ENCODE results near the gene NFIX. TPM values are rescaled to one million over a fixed set of nuclear protein-coding genes. Genes with fewer than 3 reads are reported as not detected.

Gene NFIX
- total and polyA plus RNA-seq, 9 of the 15 experiments (the other 6 are each of a cell fraction or from before 2014, with no cell fraction given), result 0.28 to 26.8 (median 5.4) TPM

DNA sequence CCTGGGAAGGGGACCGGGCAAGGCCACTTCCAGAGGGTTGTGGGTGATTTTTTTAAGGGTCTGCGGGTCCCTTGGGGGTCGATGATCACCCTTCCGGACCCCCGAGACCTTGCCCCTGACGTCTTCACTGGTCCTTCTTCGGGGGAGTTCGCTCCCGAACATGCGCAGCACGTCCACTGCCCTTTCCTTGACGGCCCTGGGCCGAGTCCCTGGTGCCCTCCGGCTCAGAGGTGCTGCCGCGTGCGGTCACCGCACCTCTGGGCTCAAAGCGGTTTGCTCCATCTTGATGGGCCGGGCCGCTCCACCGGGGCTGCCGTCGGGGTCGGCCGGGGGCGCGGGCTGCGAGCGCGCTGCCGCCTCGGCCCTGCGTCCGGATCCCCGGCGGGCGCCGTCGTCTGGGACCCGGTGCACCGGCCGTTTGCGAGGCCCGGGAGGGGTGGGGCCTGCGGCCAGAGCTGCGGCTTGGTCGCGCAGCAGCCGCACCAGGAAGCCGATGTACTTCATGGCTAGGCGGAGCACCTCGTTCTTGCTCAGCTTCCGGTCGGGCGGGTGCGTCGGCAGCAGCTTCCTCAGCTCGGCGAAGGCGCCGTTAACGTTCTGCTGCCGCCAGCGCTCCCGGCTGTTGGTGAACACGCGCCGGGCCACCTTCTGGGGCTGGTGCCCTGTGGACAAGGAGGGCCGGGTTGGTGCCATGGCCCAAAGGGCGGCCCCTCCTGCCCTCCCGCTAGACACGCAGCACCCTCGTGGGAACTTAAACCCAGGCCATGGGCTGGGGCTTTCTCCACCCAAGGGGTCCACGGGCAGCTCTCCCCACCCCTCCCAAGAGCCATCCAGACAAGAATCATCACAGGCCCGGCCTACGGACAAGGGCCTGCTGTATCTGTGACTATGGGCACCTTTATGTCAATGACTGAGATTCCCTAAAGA lies 104.1 kb downstream of the NFIX start:
- peak; percentile 73 for FAIRE-seq
- in situ Hi-C loops (cut with MboI), result no loop called here
- no peaks in the 10 kb centered on the region for H3K9me3 ChIP-seq (replicated peaks; ENCODE audit: control insufficient read depth, insufficient read depth, low read depth, low read length)
- no TSS peak for BruUV-seq (replicated peaks)
- H3K27me3 ChIP-seq (ENCODE audit: control insufficient read depth in 2 of 2, insufficient read depth in 2 of 2, low read length in 2 of 2), result no peaks in the 10 kb centered on the region
- ChIA-PET CTCF (ENCODE audit: low intra/inter-chr PET ratio) (interaction anchor here (0.8 kb wide), 1 partner anchor 162 kb away, joined by 3 read pairs; no protein-coding TSS in a partner anchor), POLR2A (interaction anchor here (0.6 to 3.1 kb wide), 7 partner anchors 9 to 122 kb away, joined by 4 to 16 read pairs (median 4); no protein-coding TSS in a partner anchor)
- peak overlapping the region; percentile 99 for H3K4me2 ChIP-seq (ENCODE audit: insufficient read depth, low read length)
- H3K36me3 ChIP-seq (ENCODE audit: control insufficient read depth, insufficient read depth, low read length), result peaks cover 39% of the 10 kb centered on the region
- no peaks in the 10 kb centered on the region for H4K20me1 ChIP-seq (replicated peaks; ENCODE audit: control insufficient read depth, insufficient read depth, low read length)
- peak overlapping the region; percentile 98 for H3K4me3 ChIP-seq
- peaks cover 42 to 82% of the 10 kb centered on the region in 2 experiments for H3K4me1 ChIP-seq (replicated peaks in 1 of 2; ENCODE audit: control insufficient read depth in 2 of 2, insufficient read depth in 2 of 2, low read length in 2 of 2)
- WGBS (ENCODE audit: insufficient coverage, low coverage, missing lambda C conversion rate), result 2% methylated on average over 71 of the region's 77 CpGs
- H3K9me1 ChIP-seq (ENCODE audit: control insufficient read depth, insufficient read depth, low read length), result no peaks in the 10 kb centered on the region
- intact Hi-C loops (cut with micrococcal nuclease), result no loop called here
- peak overlapping the region; percentile 98 for H3K27ac ChIP-seq (ENCODE audit: extremely low read depth, low read depth, low read length)
- H3K79me2 ChIP-seq (ENCODE audit: control insufficient read depth, insufficient read depth, low read length), result peaks cover 59% of the 10 kb centered on the region
- H3K9ac ChIP-seq (ENCODE audit: insufficient read depth in 1 of 2, low read depth in 2 of 2, low read length in 2 of 2), result peak overlapping the region; percentile 74 to 95
- peak; percentile 10 for ATAC-seq
- H2AFZ ChIP-seq (ENCODE audit: low read depth, low read length), result no peak overlapping the region
- peak; percentile 45 to 88 (median 60) for DNase-seq (ENCODE audit: extremely low read depth in 1 of 4, low spot score in 3 of 4)
- TF ChIP-seq FOXK1 (CRISPR knock-in tag; IDR thresholded peaks at IDR 0.05; ENCODE audit: borderline replicate concordance), result peak; percentile 53; the same call in 1 of the 2 replicates
- TF ChIP-seq GATAD2B (IDR thresholded peaks at IDR 0.05; ENCODE audit: borderline replicate concordance), result peak; percentile 80
- peak; percentile 55 for TF ChIP-seq HCFC1 (IDR thresholded peaks at IDR 0.05; ENCODE audit: low read depth, low read length)
- TF ChIP-seq, protein P1, sequence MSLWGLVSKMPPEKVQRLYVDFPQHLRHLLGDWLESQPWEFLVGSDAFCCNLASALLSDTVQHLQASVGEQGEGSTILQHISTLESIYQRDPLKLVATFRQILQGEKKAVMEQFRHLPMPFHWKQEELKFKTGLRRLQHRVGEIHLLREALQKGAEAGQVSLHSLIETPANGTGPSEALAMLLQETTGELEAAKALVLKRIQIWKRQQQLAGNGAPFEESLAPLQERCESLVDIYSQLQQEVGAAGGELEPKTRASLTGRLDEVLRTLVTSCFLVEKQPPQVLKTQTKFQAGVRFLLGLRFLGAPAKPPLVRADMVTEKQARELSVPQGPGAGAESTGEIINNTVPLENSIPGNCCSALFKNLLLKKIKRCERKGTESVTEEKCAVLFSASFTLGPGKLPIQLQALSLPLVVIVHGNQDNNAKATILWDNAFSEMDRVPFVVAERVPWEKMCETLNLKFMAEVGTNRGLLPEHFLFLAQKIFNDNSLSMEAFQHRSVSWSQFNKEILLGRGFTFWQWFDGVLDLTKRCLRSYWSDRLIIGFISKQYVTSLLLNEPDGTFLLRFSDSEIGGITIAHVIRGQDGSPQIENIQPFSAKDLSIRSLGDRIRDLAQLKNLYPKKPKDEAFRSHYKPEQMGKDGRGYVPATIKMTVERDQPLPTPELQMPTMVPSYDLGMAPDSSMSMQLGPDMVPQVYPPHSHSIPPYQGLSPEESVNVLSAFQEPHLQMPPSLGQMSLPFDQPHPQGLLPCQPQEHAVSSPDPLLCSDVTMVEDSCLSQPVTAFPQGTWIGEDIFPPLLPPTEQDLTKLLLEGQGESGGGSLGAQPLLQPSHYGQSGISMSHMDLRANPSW (CRISPR knock-in tag; IDR thresholded peaks at IDR 0.05), result no peak
- peak; percentile 50; the same call in 1 of the 2 replicates for TF ChIP-seq EP400 (IDR thresholded peaks at IDR 0.05)
- TF ChIP-seq EZH2 (IDR thresholded peaks at IDR 0.05; ENCODE audit: borderline replicate concordance, low read depth, low read length), result no peak
- peak; percentile 56; the same call in 1 of the 2 replicates for TF ChIP-seq MECOM (CRISPR knock-in tag; IDR thresholded peaks at IDR 0.05)
- TF ChIP-seq ZNF583 (CRISPR knock-in tag; IDR thresholded peaks at IDR 0.05), result peak; percentile 31; the same call in 1 of the 2 replicates
- TF ChIP-seq, protein P2, sequence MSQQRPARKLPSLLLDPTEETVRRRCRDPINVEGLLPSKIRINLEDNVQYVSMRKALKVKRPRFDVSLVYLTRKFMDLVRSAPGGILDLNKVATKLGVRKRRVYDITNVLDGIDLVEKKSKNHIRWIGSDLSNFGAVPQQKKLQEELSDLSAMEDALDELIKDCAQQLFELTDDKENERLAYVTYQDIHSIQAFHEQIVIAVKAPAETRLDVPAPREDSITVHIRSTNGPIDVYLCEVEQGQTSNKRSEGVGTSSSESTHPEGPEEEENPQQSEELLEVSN (IDR thresholded peaks at IDR 0.05; ENCODE audit: borderline replicate concordance in 1 of 2, extremely low read depth in 1 of 2, insufficient read depth in 1 of 2, insufficient read length in 1 of 2, low read depth in 1 of 2, low read length in 1 of 2, poor library complexity in 1 of 2, severe bottlenecking in 1 of 2), result peak; percentile 80 to 88
- peak; percentile 72 for TF ChIP-seq ETS2 (tag; IDR thresholded peaks at IDR 0.05; ENCODE audit: borderline replicate concordance, poor library complexity, severe bottlenecking)
- TF ChIP-seq SIN3A (IDR thresholded peaks at IDR 0.05; ENCODE audit: borderline replicate concordance in 2 of 2, control insufficient read depth in 1 of 2, low read depth in 2 of 2, low read length in 2 of 2), result 0 out of 4 replicates have a peak, but pooled peaks of 1 of the 2 experiments have one; percentile 56
